Measurements from ENCODE around the gene AMER3. TPM values are rescaled to one million over a fixed set of nuclear protein-coding genes. Genes with fewer than 3 reads are reported as not detected.
"Not testable (repeated sequence)": the region's sequence is repeated elsewhere in the genome, so short reads cannot be mapped to it uniquely, and the experiment has no call there.

Gene AMER3, protein sequence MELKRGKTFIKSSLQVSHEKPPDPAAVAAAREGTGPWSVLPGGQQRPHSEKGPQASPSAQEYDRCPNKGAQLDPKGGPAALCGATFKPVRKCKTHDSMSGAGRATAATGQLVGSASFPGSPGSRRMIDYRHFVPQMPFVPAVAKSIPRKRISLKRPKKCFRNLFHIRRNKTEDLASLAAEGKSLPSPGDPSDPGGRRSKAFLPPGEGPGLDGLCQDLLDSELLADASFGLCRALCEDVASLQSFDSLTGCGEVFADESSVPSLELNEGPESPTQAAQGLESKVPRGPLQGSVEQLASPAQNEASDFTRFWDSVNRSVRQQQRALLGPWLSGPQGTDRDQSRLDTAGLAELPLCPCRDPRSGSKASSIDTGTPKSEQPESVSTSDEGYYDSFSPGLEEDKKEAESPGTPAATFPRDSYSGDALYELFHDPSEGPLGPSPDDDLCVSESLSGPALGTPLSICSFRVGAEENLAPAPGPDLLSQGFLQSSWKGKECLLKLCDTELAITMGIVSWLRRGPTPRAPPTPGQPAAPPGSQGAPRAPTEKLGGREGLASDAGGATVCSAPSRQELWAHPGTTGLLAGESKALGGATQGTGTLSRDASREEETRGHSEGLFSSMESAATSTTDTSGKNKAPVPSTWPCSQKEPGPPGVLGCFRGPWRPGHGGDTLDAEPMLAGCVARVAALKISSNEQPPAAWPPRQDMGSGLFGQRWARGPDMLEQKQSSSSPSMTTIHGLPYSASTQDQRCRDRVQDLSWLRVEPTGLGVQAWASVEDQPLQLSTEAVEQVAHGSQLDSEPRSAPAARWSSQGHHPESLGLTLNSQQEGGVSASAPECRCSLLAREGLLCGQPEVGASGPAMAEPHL
- under 1 TPM; 0.33 to 0.78 TPM for total RNA-seq

DNA sequence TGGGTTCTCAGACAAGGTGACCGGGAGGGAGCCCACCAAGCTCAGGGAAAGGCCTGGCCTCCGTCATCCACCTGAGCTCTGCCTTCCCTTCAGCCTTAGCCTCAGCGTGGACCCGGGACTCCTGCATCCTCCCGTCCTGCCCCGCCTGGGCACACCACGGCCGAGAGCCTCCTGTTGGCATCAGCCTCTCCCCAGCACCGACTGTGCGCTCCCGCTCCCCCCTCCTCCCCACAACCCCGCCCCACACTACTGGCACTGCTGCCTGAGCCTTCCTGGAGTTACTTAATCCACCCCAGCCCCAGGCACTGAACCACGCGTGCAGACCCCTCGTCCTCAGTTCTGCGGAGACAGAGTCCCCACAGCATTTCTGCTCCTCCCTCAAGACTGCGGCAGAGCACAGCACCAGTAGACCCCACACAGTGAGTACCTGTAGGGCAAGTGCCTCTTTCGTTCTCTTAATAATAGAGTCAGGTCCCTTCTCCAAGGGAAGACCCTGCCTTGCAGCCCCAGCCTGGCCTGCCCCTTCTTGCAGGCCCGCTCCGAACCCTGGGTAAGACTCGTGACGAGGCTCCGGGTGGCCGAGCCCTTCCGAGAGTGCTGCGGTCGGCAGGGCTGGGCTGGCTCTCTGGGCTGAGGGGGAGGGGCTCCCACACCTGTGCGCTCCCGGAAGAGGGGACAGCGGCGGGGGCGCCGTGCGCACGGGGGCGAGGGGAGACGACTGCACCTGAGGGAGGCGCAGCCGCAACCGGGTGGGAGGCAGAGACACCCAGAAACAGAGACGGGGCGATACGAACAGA is at the start of gene AMER3:
Gene AMER3 (plus strand): TSS at position 285 of the 797 bp plus-strand sequence. CDS start 6,533 bp downstream, outside the sequence.
- DNase-seq: peak; percentile 40 to 61 (median 43)
- H3K4me1 ChIP-seq: peaks cover 24% of the 10 kb centered on the region
- H3K27me3 ChIP-seq: no peaks in the 10 kb centered on the region
- peak; percentile 39 for ATAC-seq
- no peaks in the 10 kb centered on the region for H3K36me3 ChIP-seq (replicated peaks in 1 of 2; ENCODE audit: insufficient read depth in 1 of 2, low read depth in 2 of 2)
- peak within 1 kb of the TSS in 1 of 2 donors; percentile 63 for H3K4me3 ChIP-seq
- intact Hi-C loops (cut with DNase I): no loop called here
- TF ChIP-seq, protein P1, sequence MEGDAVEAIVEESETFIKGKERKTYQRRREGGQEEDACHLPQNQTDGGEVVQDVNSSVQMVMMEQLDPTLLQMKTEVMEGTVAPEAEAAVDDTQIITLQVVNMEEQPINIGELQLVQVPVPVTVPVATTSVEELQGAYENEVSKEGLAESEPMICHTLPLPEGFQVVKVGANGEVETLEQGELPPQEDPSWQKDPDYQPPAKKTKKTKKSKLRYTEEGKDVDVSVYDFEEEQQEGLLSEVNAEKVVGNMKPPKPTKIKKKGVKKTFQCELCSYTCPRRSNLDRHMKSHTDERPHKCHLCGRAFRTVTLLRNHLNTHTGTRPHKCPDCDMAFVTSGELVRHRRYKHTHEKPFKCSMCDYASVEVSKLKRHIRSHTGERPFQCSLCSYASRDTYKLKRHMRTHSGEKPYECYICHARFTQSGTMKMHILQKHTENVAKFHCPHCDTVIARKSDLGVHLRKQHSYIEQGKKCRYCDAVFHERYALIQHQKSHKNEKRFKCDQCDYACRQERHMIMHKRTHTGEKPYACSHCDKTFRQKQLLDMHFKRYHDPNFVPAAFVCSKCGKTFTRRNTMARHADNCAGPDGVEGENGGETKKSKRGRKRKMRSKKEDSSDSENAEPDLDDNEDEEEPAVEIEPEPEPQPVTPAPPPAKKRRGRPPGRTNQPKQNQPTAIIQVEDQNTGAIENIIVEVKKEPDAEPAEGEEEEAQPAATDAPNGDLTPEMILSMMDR (IDR thresholded peaks at IDR 0.05): no peak
- TF ChIP-seq POLR2A (IDR thresholded peaks at IDR 0.05): peak in 1 of 3 donors; percentile 23
- peak within 1 kb of the TSS in 1 of 4 donors; percentile 36 for H3K27ac ChIP-seq
- no peaks in the 10 kb centered on the region for H3K9me3 ChIP-seq
- 4 to 7% methylated on average over 26 to 43 of the region's 43 CpGs for WGBS, 2 donors

DNA sequence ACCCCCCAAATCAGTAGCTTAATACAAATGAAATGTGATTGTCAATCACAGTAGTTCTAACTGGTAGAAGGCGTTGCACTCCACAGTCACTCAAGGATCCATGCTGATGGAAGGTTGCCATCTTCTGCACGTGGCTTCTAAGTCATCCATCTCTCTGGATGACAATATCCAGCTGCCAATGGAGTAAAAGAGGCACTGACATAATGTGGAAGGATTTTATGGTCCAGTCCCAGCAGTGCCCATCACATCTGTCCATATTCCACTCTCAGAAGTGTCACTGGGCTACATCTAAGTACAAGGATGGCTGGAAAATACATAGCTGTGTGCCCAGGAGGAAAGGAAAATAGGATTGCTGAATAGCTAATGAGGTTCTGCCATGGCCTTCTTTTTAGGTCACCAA is 40.5 kb upstream of the AMER3 start:
- intact Hi-C loops (cut with DNase I); H3K27ac ChIP-seq; H3K27me3 ChIP-seq; ATAC-seq; H3K9me3 ChIP-seq; H3K4me1 ChIP-seq; H3K36me3 ChIP-seq (replicated peaks in 1 of 2; ENCODE audit: insufficient read depth in 1 of 2, low read depth in 2 of 2); H3K4me3 ChIP-seq; DNase-seq: not testable (repeated sequence)
- no CpG with 5 or more reads among the region's 2 CpGs for WGBS, 2 donors

DNA sequence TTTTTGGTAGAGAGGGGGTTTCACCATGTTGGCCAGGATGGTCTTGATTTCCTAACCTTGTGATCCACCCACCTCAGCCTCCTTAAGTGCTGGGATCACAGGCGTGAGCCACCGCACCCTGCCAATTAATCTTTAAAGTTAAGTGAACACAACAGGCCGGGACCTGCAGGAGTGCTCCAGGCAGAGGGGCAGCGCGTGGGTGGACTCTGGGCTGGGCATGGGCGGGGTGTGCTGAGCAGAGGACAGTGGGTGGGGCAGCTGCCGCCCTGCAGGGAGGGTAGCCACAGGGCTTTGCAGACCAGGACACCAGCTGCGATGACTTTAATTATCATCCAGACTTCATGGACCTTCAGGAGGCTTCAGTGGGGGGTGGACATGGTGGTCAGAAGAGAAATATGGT is 35.3 kb upstream of the AMER3 start:
- Histone ChIP-seq H3K27ac (no peak overlapping the region), H3K4me1 (no peaks in the 10 kb centered on the region), H3K9me3 (no peaks in the 10 kb centered on the region), H3K4me3 (no peak overlapping the region), H3K27me3 (no peaks in the 10 kb centered on the region), H3K36me3 (replicated peaks in 1 of 2; ENCODE audit: insufficient read depth in 1 of 2, low read depth in 2 of 2) (no peaks in the 10 kb centered on the region)
- DNase-seq (no peak), ATAC-seq (no peak)
- 88 to 93% methylated on average over 5 to 6 of the region's 8 CpGs for WGBS, 2 donors
- TF ChIP-seq, protein P1 (IDR thresholded peaks at IDR 0.05): no peak
- TF ChIP-seq POLR2A (IDR thresholded peaks at IDR 0.05): no peak
- intact Hi-C loops (cut with DNase I): no loop called here

DNA sequence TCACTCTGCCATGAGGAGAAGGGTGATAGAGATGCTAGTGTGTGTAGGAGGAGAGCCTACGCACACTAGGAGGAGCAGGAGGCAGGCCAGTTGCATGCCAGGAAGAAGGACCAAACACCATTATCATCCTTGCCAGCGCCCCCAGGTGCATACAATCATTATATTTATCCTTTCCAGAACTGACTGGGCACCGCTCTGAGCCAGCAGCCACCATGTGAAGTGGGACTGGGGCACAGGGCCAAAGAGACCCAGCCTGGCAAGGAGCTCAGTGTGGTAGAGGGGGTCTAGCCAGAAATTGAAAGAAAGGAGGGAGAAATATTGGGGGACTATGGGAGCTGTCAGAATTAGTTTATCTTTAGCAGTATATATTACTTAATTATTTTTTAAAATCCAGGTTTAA is 34.8 kb upstream of the AMER3 start:
- Histone ChIP-seq H3K4me3 (no peak overlapping the region), H3K27ac (no peak overlapping the region), H3K36me3 (replicated peaks in 1 of 2; ENCODE audit: insufficient read depth in 1 of 2, low read depth in 2 of 2) (no peaks in the 10 kb centered on the region), H3K4me1 (no peaks in the 10 kb centered on the region), H3K27me3 (no peaks in the 10 kb centered on the region), H3K9me3 (no peaks in the 10 kb centered on the region)
- intact Hi-C loops (cut with DNase I): no loop called here
- no peak for DNase-seq
- whole genome bisulfite sequencing, 2 donors: 80 to 85% methylated on average over 3 of the region's 3 CpGs
- no peak for ATAC-seq
- TF ChIP-seq, protein P1 (IDR thresholded peaks at IDR 0.05): no peak
- TF ChIP-seq POLR2A (IDR thresholded peaks at IDR 0.05): no peak
